ENCODE results near the gene SAMD10.
"Not testable (repeated sequence)": the region's sequence is repeated elsewhere in the genome, so short reads cannot be mapped to it uniquely, and the experiment has no call there.

The SAMD10 gene

DNA sequence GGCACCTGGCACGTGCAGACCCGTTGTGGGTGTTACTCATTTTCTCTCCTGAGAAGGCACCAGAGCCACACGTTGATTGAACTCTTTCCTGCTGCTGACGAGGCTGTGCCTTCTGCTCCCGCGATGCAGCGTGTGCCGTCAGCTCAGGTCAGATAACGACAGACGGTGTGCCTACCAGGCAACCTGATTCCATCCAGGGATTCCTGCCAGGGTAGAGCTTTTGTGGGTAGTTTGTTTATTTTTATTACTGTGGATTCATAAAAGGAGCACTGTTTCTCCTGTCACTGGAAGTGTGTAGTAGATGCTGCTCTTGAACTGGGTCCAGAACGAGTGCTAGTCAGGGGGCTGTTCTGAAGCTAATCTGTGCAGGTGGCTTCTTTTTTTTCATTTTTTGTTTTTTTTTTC is 22.2 kb upstream of the SAMD10 start:
- no peak for DNase-seq (ENCODE audit: low read depth in 2 of 2)

DNA sequence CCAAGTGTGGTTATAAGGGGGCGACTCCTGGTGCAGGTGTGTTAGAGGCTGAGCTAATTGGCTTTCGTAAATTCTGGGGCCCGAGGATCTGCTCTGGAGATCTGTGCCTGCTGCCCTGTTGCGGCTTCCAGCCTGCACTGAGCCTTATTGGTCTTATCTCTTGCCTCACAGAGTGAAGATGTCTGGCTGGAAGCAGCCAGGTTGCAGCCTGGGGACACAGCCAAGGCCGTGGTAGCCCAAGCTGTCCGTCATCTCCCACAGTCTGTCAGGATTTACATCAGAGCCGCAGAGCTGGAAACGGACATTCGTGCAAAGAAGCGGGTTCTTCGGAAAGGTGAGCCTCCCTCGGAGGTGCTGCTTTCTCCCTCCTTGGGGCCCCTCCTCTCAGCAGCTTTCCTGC is 21.5 kb upstream of the SAMD10 start:
- no peak for DNase-seq (ENCODE audit: low read depth in 2 of 2)

DNA sequence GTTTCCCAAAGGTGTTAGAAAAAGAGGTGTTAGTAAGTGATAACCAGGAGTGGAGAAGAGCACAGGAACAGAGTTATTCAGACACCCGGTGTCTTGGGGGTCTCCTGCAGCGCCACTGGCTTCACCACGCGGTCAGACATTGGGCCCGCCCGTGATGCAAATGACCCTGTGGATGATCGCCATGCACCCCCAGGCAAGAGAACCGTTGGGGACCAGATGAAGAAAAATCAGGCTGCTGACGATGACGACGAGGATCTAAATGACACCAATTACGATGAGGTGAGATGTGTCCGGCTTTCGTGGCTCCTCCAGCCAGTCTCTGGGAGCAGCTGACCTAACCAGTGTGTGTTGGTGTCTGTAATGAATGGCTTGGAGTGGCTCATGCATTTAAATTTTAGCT is 3.5 kb upstream of the SAMD10 start:
- DNase-seq (ENCODE audit: low read depth in 2 of 2), result no peak

DNA sequence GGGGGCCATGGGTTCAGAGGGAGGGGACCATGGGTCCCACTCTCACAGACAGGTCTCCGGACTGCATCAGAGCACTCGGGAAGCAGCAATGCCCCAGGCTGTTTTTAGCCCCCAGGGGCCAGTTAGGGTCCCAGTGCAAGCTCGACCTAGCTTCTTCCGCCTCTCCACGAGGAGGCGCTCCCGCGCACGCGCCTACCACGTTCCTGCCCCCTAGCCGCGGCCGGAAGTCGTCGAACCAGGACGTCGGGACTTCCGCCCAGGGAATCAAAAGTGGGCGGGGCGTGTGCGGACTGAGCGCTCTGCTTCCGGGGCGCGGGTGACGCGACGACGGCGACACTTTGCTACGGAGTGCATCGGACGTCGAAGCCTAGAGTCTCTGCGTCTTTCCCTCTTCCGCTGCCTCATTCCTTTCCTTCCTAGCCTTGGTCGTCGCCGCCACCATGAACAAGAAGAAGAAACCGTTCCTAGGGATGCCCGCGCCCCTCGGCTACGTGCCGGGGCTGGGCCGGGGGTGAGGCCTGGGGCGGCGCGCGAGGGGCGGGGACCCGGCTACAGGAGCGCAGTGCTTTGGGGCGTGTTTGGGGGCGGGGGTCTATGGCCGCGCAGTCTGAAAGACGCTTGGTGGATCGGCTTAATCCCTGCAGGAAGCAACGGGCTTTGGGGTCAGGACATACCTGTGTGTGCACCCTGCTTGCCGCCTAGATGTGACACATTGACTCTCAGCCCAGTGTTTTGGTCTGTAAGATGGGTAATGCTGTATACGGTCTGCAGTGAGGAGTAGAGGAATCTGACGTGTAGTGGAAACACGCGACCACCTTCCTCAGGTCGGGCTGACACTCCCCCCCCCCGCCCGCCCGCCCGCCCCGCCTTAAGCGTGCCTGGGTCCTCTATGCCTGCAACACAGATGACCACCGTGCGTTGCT is 1.6 kb upstream of the SAMD10 start, which contains the start of gene PRPF6:
TSS of gene PRPF6 (plus strand) at position 327 of the 923 bp plus-strand sequence. CDS start at position 441, 114 bp downstream.
- peak; percentile 87 for DNase-seq (ENCODE audit: low read depth in 2 of 2)

DNA sequence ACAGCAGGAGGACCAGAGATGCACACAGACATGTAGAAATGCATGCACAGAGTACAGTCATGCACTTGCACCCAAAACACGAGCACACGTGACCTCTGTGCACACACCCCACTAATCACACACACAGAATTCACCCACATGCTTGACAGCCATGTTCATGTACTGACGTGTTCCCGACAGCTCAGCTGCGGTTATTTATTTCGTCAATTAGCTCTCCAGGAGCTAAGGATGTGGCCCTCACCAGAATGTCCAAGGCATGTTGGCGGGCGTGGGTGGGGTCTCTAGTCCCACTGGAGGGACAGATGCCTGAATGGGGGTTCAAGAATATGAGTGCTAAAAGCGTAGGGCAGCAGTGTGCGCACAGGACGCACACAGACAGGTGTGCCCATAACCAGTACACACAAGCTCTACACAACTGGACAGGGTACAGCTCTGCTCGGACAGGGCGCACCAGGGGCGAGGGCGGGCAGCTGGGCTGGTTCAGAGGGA is 919 bp upstream of the SAMD10 start:
- DNase-seq (ENCODE audit: low read depth in 2 of 2), result no peak

DNA sequence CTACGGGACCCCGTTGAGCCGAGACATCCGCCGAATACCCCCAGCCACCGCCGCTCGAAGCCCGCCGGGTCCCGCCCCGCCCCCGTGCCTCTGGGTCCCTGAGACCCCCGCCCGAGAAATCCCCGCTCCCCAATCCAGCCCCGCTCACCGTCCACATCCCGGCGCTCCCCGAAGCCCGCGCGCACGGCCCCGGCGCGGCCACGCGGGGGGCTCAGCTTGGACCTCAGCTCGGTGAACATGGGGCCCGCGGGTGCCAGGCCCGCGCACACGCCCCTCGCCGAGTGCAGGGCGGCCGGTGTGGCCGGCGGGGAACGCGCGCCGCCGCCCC is 249 bp downstream of the SAMD10 start:
- no peak for DNase-seq (ENCODE audit: low read depth in 2 of 2)

DNA sequence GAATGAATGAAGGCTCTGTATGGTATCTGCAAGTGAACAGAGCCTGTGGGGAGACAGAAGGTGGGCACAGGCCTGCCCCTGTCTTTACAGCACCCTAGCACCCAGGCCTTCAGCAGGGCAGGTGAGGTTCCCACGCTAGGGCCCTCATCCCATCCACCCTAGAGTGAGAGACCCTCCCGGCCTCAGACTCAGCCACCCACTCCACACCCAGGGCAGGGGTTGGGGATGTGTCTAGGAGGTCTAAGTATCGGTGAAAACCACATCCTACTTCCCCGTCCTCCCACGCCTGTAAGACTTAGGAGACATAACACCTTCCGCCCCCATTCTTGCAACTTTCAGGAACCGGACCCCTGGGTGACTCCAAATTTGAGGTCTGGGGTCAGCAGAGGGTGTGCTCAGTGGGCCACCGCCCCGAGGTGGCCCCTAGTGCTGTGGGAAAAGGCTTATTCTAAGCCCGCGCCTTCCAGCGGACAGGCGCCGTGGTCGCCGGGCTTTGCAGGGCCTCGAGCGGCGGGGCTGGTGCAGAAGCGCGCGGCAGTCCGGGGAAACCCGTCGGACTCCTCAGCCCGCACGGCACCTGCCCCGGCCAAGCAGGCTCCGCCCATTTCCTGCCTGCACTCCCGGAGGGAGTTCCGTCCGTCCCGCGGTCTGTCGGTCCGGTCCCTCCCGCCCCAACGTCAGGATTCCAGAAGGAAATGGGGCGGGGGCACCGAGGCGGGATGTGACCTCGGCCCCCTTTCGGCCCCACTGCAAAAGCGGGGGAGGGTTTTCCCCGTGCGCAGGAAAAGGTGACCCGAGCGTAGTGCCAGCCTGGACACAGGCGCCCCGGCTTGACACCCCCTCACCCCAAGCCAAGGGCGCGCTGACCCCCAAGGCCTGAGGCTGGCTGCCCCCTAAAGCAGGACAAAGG is 868 bp downstream of the SAMD10 start:
- DNase-seq (ENCODE audit: low read depth in 2 of 2), result peak in 1 of 2 donors; percentile 43

DNA sequence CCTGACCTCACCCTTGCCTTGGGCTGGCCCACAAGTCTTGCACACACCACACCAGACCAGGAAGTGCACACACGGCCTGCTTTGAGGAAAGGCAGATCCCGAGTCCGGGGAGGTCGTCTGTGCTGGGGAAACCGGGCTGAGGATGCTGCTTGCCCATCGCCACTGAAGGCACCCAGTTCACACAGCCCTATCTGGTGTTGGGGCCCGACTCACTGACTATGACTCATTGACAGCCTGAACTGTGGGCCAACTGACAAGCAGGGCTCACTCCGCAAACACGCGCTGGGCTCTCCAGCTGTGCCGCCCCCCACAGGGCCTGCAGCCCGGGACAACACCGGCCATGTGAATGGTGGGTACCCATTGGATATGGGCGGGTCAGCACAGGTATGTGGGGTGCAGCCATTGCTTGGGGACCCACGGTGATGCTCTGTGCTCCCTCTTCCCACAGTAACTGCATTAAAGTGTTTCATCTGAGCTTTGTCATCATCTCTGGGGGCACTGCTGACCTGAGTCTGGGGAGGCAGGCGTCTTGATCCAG is 1.6 kb downstream of the SAMD10 start:
- DNase-seq (ENCODE audit: low read depth in 2 of 2), result peak; percentile 38 to 43

DNA sequence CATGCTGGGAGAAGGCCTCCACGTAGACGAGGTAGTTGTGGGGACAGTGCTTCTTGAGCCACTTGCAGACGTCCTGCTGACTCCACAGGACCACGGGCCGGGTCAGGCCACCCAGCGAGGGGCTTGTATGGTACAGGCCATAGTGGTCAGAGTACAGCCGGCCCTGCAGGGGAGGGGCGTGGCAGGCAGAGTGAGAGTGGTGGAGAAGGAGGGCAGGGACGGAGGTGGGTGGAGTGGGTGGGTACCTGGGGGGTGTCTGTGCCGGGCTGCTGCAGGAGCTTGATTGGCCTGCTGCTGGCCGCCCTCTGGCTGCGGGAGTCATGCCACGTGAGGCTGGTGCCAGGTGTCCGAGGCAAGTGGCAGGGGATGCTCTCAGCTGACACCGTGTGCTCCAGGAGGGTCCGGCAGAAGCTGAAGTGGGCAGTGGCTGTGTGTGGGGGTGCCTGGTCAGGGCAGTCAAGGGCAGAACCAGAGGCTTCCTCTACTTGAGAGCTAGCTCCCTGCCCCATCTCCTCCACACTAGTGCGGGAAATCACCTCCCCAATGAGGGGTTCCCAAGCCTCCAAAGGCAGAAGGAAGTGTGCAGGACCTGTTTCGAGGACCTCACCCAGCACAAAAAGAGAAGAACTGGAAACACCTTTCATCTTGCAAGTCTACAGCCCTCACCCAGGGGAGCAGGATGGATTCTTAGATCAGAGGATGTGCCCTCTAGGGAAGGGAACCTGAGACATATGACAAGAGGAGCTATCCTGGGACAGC is 2.3 kb downstream of the SAMD10 start:
- DNase-seq (ENCODE audit: low read depth in 2 of 2), result no peak

DNA sequence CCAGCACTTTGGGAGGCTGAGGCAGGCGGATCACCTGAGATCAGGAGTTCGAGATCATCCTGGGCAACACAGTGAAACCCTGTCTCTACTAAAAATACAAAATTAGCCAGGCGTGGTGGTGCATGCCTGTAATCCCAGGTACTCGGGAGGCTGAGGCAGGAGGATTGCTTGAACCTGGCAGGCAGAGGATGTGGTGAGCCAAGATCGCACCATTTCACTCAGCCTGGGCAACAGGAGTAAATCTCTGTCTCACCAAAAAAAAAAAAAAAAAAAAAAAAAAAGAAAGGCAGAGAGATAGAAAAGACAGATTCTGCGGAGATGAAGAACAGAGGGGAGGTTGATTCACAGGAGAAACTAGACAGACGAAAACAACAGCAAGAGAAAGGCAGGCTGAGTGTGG is 2.9 kb downstream of the SAMD10 start:
- not testable (repeated sequence) for DNase-seq (ENCODE audit: low read depth in 2 of 2)

DNA sequence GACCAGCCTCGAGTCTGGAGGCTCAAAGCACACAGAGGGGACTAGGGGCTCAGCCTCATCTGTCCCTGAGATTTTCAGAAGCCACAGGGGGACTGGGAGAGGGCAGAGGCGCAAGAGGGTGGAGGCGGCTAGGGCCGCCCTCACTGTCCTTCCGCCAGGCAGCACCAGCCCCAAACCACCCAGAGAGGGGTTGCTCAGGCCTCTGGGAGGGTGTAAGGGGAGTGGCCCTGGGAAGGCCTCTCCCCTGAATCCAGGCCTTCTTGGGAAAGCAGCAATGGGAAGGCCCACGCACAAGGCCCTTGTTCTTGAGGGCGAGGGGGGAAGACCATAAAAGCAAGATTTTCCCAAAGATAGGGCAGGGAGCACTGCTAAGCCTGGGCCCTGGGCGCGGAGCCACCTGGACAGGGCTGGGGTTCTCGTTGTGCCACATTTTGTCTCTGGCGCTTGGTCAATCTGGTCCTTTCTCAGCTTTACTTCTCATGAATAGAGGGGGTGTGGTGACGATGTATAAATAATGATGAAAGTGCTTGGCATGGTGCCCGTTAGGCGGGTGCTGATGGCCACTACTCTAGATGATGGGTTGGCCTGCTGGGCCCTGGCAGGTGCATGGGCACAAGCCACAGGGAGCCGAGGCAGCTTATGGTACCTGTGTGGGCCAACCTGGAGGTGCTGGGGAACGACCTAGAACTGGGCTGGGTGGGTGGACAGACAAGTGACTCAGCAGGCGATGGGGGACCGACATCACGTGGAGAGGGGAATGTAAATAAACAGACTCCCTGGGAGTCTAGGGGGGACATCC is 4.8 kb downstream of the SAMD10 start:
- DNase-seq (ENCODE audit: low read depth in 2 of 2), result no peak

DNA sequence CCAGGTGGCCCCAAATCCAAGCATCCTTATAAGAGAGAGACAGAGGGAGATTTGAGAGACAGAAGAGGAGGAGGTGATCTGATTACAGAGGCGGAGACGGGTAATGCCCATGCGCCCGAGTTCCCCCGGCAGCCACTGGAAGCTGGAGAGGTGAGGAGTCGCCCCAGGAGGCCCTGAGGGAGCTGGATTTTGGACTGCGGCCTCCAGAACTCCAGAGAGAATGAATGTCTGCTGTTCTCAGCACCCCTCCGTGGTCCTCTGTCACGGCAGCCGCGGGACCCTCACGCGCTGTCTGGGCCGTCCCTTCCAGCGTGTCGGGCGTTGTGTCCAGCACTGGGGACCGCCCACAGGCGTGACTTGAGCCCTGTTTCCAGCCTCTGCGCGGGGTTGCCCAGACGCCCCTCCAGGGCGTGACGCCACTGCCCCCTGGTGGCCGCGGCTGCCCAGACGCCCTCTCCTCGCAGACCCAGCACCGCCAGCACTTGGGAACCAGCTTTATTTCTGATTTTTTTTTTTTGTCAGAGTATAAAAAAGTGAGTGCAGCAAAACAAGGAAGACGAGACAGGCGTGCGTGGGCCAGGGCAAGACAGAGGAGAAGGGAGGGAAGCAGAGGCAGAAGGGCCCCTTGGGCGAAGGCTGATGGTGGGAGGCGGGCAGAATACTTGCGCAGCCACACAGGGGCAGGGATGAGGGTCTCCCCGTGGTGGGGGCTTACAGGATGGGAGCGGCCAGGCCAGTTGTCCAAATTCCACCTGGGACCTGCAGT is 5.6 kb downstream of the SAMD10 start:
- DNase-seq (ENCODE audit: low read depth in 2 of 2), result peak in 1 of 2 donors; percentile 32

DNA sequence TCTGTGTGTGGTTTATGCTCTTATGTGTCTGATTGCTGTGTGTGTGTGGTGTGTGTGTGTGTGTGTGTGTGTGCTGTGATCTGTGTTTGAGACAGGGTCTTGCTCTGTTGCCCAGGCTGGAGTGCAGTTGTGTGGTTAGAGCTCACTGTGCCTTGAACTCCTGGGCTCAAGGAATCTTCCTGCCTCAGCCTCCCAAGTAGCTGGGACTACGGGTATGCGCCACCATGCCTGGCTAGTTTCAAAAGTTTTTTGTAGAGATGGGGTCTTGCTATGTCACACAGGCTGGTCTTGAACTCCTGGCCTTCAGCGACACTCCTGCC is 6.3 kb downstream of the SAMD10 start:
- DNase-seq (ENCODE audit: low read depth in 2 of 2), result no peak

DNA sequence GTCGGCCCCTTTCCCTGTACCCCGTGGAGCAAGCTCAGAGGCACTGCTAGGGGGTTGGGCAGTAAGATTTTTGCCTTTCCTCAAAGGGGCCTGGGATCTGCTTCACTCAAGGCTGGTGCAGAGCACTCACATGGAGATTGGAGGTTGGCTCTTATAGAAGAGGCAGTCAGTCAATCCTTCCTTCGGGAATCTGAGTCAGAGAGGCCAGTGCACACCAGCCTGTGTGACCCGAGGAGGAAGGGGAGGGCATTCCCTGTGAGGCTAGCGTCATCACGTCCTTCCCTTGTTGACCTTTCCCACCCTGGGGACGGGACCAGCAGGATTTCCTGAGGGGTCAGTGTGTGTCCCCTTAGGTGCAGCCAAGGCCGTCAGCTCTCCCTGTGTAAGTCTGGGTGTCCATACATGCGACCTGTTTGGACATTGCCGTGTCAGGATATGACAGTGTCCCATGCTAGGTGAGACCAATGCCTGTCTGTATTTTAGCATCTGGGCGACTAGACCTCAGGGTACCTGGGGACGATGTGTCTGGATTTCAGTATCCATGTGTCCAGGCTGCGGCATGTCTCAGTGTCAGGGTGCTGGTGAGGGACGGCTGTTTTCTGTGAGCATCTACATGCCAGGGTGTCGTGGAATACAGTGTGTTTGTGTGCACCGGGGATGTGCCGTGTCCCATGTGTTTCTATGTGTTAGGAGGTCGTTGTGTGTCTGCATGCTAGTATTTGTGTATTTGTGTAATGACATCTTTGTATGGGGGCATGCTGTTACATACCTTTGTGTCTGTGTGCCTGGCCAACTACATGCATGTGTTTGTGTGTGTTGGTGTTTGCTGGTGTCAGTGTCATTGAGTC is 6.9 kb downstream of the SAMD10 start:
- no peak for DNase-seq (ENCODE audit: low read depth in 2 of 2)

DNA sequence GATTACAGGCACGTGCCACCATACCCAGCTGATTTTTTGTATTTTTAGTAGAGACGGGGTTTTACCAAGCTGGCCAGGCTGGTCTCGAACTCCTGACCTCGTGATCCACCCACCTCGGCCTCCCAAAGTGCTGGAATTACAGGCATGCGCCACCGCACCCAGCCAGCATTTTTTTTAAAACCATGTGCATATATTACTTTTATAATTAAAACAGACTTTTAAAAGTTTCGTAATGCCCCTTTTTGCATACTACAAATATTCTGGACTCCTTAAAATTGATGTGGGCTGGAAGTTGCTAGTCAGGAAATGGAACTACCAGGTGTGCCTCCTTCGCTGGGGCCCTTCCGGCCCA is 7.5 kb downstream of the SAMD10 start:
- DNase-seq (ENCODE audit: low read depth in 2 of 2), result not testable (repeated sequence)

DNA sequence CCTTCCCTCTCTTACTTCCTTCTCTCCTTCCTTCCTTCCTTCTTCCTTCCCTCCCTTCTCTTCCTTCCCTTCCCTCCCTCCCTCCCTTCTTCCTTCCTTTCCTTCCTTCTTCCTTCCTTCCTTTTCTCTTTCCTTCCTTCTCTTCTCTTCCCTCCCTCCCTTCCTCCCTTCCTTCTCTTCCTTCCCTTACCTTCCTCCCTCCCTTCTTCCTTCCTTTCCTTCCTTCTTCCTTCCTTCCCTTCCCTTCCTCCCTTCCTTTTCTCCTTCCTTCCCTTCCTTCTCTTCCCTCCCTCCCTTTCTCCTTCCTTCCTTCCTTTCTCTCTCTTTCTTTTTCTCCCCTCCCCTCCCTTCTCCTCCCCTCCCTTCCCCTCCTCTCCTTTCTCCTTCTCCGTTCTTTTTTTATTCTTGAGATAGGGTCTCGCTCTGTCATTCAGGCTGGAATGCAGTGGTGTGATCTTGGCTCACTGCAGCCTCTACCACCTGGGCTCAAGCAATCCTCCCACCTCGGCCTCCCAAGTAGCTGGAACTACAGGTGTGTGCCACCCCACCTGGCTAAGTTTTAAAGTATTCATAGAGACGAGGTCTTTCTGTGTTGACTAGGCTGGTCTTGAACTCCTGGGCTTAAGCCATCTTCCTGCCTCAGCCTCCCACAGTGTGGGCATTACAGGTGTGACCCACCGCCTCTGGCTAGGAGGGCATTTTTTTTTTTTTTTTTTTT is 8.6 kb downstream of the SAMD10 start:
- no peak for DNase-seq (ENCODE audit: low read depth in 2 of 2)

DNA sequence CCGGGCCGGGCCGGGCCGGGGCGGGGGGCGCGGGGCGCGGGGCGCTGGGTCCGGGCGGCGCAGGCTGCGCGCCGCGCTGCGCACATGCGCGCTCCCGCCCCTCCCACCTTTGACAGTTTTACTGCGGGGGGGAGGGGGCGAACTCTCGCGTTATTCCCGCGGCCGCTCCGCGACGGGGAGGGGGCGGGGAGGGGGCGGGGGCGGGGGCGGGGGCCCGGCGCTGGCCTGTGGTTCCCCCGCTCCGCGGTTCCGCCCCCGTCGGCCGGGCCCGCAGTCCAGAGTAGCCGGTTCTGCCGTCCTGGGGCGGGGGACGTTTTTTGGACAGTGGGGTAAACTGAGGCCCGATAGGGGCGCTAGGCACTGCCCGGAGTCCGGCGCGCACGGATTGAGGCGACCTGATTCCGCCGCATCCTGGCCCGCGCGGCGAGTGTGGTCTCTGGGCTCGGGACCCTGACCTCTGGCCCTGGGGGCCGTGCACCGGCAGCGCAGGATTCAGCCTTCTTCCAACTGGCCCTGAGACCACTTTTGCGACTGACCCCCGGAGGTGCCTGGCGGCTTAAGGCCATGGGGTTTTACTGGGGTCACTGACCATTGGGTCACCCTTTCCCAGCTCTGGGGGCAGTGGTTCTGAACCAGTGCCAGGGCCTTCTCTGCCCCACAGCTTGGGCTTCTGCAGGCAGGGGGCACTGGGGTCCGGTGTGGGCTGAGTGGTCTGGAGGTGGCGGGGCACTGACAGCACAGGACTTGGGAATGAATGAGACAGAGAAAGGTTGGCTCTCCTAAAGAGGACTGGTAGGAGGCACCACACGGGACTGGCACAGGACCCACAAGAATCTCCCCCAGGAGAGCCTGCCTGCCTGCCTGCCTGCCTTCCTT is 9.4 kb downstream of the SAMD10 start, which contains the start of gene ZNF512B:
TSS of gene ZNF512B (minus strand) at position 93 of the 876 bp plus-strand sequence. CDS start 1,980 bp downstream, outside the sequence.
- no peak for DNase-seq (ENCODE audit: low read depth in 2 of 2)

All from stimulated activated CD8-positive, alpha-beta memory T cell treated with anti-CD3 and anti-CD28 coated beads, Interleukin-15, amount 100 ng/mL, for 4 hours (primary cell).